Endothelial cell of umbilical vein (primary cell): ENCODE results near the gene ATP5PD. TPM values are rescaled to one million over a fixed set of nuclear protein-coding genes. Genes with fewer than 3 reads are reported as not detected.

Experiments used
- BruUV-seq: library from RNA; stranded (reverse); fragments of 400-500 nt; replicated peaks from 2 replicates; lab custom pipeline; 2021; lab: Mats Ljungman, UMichigan
- CTCF ChIA-PET: fragments of 300-600, 350-600 bp; sonication (Branson Sonifier 250); formaldehyde crosslinking; loops from one replicate; lab custom pipeline; 2021; ENCODE audit warnings: antibody characterized with exemption, inconsistent platforms; lab: Charles Lee
- POLR2A ChIA-PET: fragments of 300-600, 350-600 bp; sonication (Branson Sonifier 250); formaldehyde crosslinking; loops from one replicate; lab custom pipeline; 2021; ENCODE audit warnings: antibody characterized with exemption, inconsistent platforms; lab: Charles Lee
- DNase-seq: peaks from one replicate; pipeline ENCODE4 v3.0.0-alpha.2; 2011; ENCODE audit warnings: low read depth, low spot score
- FAIRE-seq: peaks from 2 replicates; lab custom pipeline; 2011; peaks lifted over from hg19 to GRCh38; lab: Jason Lieb, UNC
- H2AFZ ChIP-seq: 2 replicates; pipeline ENCODE4 v1.6.0; 2012; ENCODE audit warnings: low read depth, low read length, control low read depth, inconsistent platforms
- H3K27ac ChIP-seq: 2 replicates; pipeline ENCODE4 v1.5.1; 2011; ENCODE audit warnings: low read depth, mild to moderate bottlenecking, control low read depth, low read length, moderate library complexity; ENCODE audit not compliant: insufficient read depth
- H3K27me3 ChIP-seq, 2 experiments: 2 replicates each; pipeline versions ENCODE4 v1.6.0 to v1.6.1; 2011; ENCODE audit warnings: low read length in 2 of 2, mixed read lengths in 1 of 2; ENCODE audit not compliant: control insufficient read depth in 2 of 2, insufficient read depth in 2 of 2
- H3K36me3 ChIP-seq, 2 experiments: 2 replicates in 1 of 2; 3 replicates in 1 of 2; pipeline ENCODE4 v1.5.1; 2011; ENCODE audit warnings: low read length in 2 of 2, mild to moderate bottlenecking in 1 of 2, moderate library complexity in 1 of 2; ENCODE audit not compliant: control insufficient read depth in 2 of 2, insufficient read depth in 2 of 2; ENCODE audit errors: extremely low read depth in 1 of 2
- H3K4me1 ChIP-seq: 3 replicates; pipeline ENCODE4 v1.5.1; 2011; ENCODE audit warnings: mild to moderate bottlenecking, low read length; ENCODE audit not compliant: control insufficient read depth, insufficient read depth; ENCODE audit errors: extremely low read depth
- H3K4me2 ChIP-seq: 2 replicates; pipeline ENCODE4 v1.6.1; 2011; ENCODE audit warnings: low read length, control low read depth, mixed read lengths; ENCODE audit not compliant: insufficient read depth
- H3K4me3 ChIP-seq, 3 experiments: fragments of 200-600 bp in 1 of 3; sonication (generic), shearing (Covaris generic) in 1 of 3; replicated peaks in 1 of 3; 2 replicates each; pipeline ENCODE4 v1.5.1; 2011 to 2016; ENCODE audit warnings: control low read depth in 3 of 3, low read length in 3 of 3, mild to moderate bottlenecking in 2 of 3, inconsistent platforms in 1 of 3, low read depth in 1 of 3, moderate library complexity in 1 of 3; ENCODE audit not compliant: insufficient read depth in 1 of 3
- H3K79me2 ChIP-seq: 2 replicates; pipeline ENCODE4 v1.6.0; 2012; ENCODE audit warnings: low read length, inconsistent platforms; ENCODE audit not compliant: control insufficient read depth, insufficient read depth
- H3K9ac ChIP-seq: replicated peaks from 2 replicates; pipeline ENCODE3; 2011; ENCODE audit warnings: low read length, control low read depth; ENCODE audit not compliant: insufficient read depth; ENCODE audit errors: extremely low read depth
- H3K9me1 ChIP-seq: replicated peaks from 3 replicates; pipeline ENCODE4 v1.6.0; 2011; ENCODE audit warnings: mild to moderate bottlenecking, low read length; ENCODE audit not compliant: control insufficient read depth, insufficient read depth; ENCODE audit errors: extremely low read depth
- H3K9me3 ChIP-seq: replicated peaks from 2 replicates; pipeline ENCODE4 v1.5.1; 2012; ENCODE audit warnings: low read length, inconsistent platforms; ENCODE audit not compliant: control insufficient read depth, insufficient read depth
- H4K20me1 ChIP-seq: replicated peaks from 2 replicates; pipeline ENCODE3; 2011; ENCODE audit warnings: mild to moderate bottlenecking, low read length; ENCODE audit not compliant: control insufficient read depth, insufficient read depth; ENCODE audit errors: extremely low read depth
- EZH2 ChIP-seq: IDR thresholded peaks from 2 replicates; pipeline ENCODE4 v1.6.1; 2012; ENCODE audit warnings: borderline replicate concordance, low read depth, mild to moderate bottlenecking, moderate library complexity, low read length, inconsistent platforms; ENCODE audit not compliant: severe bottlenecking
- FOS ChIP-seq: IDR thresholded peaks from 2 replicates; pipeline ENCODE4 v1.6.1; 2011; ENCODE audit warnings: mild to moderate bottlenecking, low read length, moderate library complexity, borderline replicate concordance; ENCODE audit not compliant: insufficient read depth
- GATA2 ChIP-seq: IDR thresholded peaks from 2 replicates; pipeline ENCODE4 v1.7.0; 2011; ENCODE audit warnings: low read depth, mild to moderate bottlenecking, moderate library complexity, mixed read lengths, low read length; ENCODE audit not compliant: insufficient read length, insufficient read depth
- JUN ChIP-seq: IDR thresholded peaks from 2 replicates; pipeline ENCODE4 v1.6.1; 2011; ENCODE audit warnings: borderline replicate concordance, low read depth; ENCODE audit not compliant: insufficient read length, insufficient read depth
- MYC ChIP-seq: IDR thresholded peaks from one replicate; pipeline ENCODE4 v1.6.1; 2011; ENCODE audit warnings: mild to moderate bottlenecking, low read depth, low read length
- POLR2A ChIP-seq: IDR thresholded peaks from 2 replicates; pipeline ENCODE4 v1.6.1; 2012; ENCODE audit warnings: low read depth, mild to moderate bottlenecking, control low read depth, low read length
- POLR2AphosphoS5 ChIP-seq: IDR thresholded peaks from 2 replicates; pipeline ENCODE4 v1.6.1; 2012; ENCODE audit warnings: low read depth, mild to moderate bottlenecking, control low read depth, low read length, moderate library complexity; ENCODE audit not compliant: insufficient read depth
- dilution Hi-C: fragments of 300-500 bp; cut with MboI; formaldehyde crosslinking; loops from one replicate; pipeline ENCODE4 v1.15.0; 2019; ENCODE audit warnings: low sequenced_read_pairs; ENCODE audit not compliant: extremely low pct_ligation_motif_present
- intact Hi-C: fragments of 100-400 bp; cut with micrococcal nuclease; formaldehyde crosslinking; loops from one replicate; pipeline ENCODE4 v1.10.0; 2022
- polyA plus RNA-seq, 4 experiments: library from polyadenylated mRNA; depleted of rRNA in 3 of 4; stranded (reverse) in 3 of 4; unstranded in 1 of 4; fragments of >200 nt; gene quantifications; 2 replicates each; pipeline versions ENCODE4 v1.2.1 to v1.2.3, GENCODE V29; 2011 to 2012; ENCODE audit warnings: missing spikeins in 1 of 4
- total RNA-seq: library from RNA; stranded (reverse); gene quantifications from 2 replicates; pipeline ENCODE4 v1.2.3, GENCODE V29; 2021
- TF ChIP-seq, protein P1 (sequence below), 2 donors: IDR thresholded peaks; 1 replicate in 1 of 2; 2 replicates in 1 of 2; pipeline ENCODE4 v1.5.1; 2011; ENCODE audit warnings: low read length in 2 of 2, mild to moderate bottlenecking in 2 of 2, moderate library complexity in 2 of 2, control low read depth in 1 of 2, inconsistent platforms in 1 of 2, low read depth in 1 of 2; ENCODE audit not compliant: insufficient read depth in 1 of 2; ENCODE audit errors: extremely low read depth in 1 of 2
- TF ChIP-seq, protein P2 (sequence below): IDR thresholded peaks from 2 replicates; pipeline ENCODE4 v1.6.1; 2011; ENCODE audit not compliant: insufficient read depth, insufficient read length

Gene ATP5PD
- total and polyA plus RNA-seq, 2 donors (not counting 3 experiments of a cell fraction or from before 2014, with no cell fraction given): 182 to 200 TPM

DNA sequence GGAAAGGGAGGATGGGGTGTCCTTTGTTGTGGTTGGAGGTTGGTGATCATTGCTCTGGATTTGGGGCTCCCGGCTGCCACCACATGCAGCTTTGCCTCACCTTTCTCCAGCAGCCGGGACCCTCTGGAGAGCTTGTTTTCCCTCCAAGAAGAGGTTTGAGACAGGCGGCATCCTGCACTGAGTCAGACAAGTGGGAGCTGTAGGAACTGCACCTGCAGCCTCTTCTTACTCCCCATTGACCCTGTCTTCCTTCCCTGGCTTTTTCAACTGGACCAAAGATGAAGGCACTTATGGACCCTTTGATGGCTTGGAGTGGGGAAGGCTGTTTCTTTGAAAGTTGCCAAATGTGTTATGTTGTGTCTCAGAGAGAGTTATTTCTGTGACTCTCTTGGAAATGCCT is 16.9 kb upstream of the ATP5PD start:
- Histone ChIP-seq H2AFZ (no peak overlapping the region), H3K9ac (no peak overlapping the region), H3K4me2 (no peak overlapping the region), H4K20me1 (no peaks in the 10 kb centered on the region), H3K4me1 (peaks cover 6% of the 10 kb centered on the region), H3K79me2 (no peaks in the 10 kb centered on the region), H3K27me3 (no peaks in the 10 kb centered on the region), H3K9me1 (no peaks in the 10 kb centered on the region), H3K9me3 (no peaks in the 10 kb centered on the region), H3K36me3 (peaks cover 8 to 29% of the 10 kb centered on the region in 2 experiments), H3K4me3 (no peak overlapping the region), H3K27ac (no peak overlapping the region)
- no TSS peak for BruUV-seq
- dilution Hi-C loops (no loop called here), intact Hi-C loops (no loop called here)
- no peak for FAIRE-seq
- no peak for DNase-seq
- ChIA-PET POLR2A (no interaction called here), CTCF (interaction anchor here (0.8 to 6.1 kb wide), 5 partner anchors 11 to 51 kb away, joined by 3 to 80 read pairs (median 5); no protein-coding TSS in a partner anchor)
- TF ChIP-seq POLR2AphosphoS5: no peak
- no peak for TF ChIP-seq GATA2
- TF ChIP-seq, protein P1, sequence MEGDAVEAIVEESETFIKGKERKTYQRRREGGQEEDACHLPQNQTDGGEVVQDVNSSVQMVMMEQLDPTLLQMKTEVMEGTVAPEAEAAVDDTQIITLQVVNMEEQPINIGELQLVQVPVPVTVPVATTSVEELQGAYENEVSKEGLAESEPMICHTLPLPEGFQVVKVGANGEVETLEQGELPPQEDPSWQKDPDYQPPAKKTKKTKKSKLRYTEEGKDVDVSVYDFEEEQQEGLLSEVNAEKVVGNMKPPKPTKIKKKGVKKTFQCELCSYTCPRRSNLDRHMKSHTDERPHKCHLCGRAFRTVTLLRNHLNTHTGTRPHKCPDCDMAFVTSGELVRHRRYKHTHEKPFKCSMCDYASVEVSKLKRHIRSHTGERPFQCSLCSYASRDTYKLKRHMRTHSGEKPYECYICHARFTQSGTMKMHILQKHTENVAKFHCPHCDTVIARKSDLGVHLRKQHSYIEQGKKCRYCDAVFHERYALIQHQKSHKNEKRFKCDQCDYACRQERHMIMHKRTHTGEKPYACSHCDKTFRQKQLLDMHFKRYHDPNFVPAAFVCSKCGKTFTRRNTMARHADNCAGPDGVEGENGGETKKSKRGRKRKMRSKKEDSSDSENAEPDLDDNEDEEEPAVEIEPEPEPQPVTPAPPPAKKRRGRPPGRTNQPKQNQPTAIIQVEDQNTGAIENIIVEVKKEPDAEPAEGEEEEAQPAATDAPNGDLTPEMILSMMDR (IDR thresholded peaks at IDR 0.05; ENCODE audit: extremely low read depth in 1 of 2, insufficient read depth in 1 of 2, low read depth in 1 of 2, low read length in 2 of 2): no peak
- no peak for TF ChIP-seq FOS
- TF ChIP-seq, protein P2, sequence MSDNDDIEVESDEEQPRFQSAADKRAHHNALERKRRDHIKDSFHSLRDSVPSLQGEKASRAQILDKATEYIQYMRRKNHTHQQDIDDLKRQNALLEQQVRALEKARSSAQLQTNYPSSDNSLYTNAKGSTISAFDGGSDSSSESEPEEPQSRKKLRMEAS: no peak
- TF ChIP-seq POLR2A: no peak
- TF ChIP-seq JUN: no peak
- TF ChIP-seq MYC: no peak
- no peak for TF ChIP-seq EZH2
